ENCODE results near the gene NEGR1. TPM values are rescaled to one million over a fixed set of nuclear protein-coding genes. Genes with fewer than 3 reads are reported as not detected.

The NEGR1 gene
- total RNA-seq, 1 donor from 2014 or later, result 9.1 TPM

DNA sequence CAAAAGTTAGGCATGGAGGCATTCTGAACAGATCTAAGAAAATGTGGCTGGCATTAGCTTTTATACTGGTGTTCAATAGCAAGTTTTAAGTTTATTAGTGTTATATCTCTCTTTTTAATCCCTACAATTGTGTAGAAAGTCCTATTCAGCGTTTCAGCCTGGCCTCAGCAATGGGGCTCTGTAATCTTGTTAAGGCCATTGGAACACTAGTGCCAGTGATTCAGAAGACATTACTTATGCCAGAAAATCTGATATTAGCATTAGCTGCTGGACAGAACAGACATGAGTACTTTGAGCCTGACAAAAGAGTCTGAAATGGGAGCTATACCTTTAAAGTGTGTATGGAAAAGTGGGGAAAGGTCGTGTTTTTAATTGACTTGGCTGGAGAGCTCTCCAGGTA, 167.0 kb downstream of the NEGR1 start:
- DNase-seq, result no peak

- DNase-seq, result peak; percentile 7
Measured at GRCh38 chr1:72111662-72112061, 170.7 kb downstream of the NEGR1 start.

DNA sequence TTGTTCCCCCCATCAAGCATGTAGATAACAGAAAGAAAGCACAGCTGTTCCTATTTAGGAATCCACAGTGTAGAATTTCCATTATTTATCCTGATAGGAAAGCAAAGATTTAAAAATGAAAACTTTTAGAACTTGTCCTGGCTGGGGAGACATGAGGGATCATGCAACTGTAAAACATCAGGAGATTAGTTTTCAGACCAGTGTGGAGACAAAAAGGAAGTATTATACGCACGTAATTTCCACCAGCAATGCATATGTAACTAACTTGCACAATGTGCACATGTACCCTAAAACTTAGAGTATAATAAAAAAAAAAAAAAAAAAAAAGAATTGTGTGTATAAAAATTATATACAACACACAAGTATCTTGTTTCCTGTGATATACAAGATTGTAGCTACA, 172.4 kb downstream of the NEGR1 start:
- DNase-seq, result no peak

DNA sequence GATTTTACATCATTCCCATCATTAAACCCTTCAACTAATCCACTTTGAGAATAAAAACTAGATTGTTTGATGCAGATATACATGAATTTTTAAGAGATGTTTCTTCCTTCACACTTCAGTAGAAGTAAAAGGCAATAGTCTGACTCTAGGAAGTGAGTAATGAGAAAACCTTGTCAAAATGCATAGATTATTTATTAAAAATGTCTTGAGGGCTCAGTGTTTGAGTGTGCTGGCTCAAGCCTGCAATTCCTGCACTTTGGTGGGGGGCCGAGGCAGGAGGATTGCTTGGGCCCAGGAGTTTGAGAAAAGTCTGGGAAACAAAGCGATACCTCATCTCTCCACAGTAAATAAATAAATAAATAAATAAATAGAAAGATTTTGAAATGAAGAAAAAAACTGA, 177.1 kb downstream of the NEGR1 start:
- DNase-seq, result no peak

DNA sequence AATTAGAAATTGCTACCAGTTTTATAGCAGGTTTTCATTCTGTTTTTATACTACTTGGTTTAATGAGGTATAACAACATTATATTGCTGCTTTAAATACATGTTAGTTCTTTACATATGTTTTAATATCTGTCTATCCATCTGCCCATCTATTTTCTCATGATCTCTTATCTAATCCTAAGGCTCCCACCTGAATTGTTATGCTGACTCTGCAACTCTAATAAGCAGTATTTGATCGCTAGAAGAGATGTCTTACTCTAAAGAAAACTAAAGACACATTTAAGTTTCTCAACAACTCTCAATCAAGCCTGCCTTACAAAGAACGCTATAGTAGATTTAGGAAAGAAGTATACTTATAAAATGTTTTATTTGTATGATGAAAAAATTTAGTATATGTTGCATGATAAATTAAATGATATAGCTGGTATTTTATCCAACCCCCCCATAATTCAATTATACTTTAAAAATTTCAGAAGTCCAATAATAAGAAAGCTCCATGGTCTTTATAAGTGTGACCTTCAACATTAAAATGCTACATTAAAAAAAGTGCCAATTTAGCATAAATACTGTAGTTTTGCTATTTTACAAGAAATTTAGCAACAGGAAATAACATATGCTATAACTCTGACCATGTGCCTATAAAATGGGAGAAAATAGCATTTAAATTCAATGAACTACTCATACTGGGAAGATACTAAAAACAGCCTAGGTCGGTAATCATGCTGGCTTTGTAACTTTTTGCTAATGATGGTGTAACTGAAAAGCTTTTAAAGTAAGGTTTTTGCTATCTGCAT, 180.3 kb downstream of the NEGR1 start:
- no peak for DNase-seq

- no peak for DNase-seq
Measured at GRCh38 chr1:72100771-72101170, 181.6 kb downstream of the NEGR1 start.

GRCh38 chr1:72097851-72098570, 184.3 kb downstream of the NEGR1 start:
- no peak for DNase-seq

DNA sequence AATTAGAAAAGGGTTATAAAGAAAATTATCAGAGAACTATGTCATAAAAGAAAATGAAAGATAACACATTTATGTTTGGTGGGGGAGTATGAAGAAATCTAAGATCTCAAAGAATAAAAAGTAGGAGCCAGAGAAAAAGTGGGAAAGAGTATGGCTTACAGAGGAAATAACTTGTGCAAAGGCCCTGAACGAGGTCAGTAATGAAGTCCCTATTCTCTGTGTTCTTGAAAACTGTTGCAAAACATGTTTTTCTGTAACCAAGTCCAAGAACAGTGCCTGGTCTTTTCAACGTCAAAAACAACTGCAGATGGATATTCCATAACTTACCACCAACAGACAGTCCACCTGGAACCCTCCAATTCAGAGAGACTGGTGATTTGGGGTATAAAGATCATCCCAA, 188.1 kb downstream of the NEGR1 start:
- DNase-seq, result no peak

DNA sequence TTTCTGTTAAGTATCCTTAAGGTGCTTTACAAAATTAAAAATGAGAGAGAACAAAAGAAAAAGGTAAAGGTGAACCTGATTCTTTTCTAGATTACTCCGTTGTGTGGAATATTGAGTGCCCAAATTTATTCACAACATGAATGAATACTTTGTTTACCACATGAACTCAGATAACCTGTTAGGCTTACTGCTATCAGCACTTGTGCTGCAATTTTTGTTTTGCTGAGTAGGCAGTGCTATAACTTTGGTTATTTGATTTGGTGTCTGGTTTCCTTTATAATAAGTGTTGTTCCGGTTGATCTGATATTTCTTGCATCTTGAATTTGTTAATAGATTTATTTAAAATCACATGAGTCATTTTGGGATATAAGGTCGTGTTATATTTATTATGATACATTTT, 195.9 kb downstream of the NEGR1 start:
- no peak for DNase-seq

GRCh38 chr1:72075425-72075824, 206.9 kb downstream of the NEGR1 start:
- no peak for DNase-seq

- DNase-seq, result peak; percentile 14
Measured at GRCh38 chr1:72066431-72066830, 215.9 kb downstream of the NEGR1 start.

DNA sequence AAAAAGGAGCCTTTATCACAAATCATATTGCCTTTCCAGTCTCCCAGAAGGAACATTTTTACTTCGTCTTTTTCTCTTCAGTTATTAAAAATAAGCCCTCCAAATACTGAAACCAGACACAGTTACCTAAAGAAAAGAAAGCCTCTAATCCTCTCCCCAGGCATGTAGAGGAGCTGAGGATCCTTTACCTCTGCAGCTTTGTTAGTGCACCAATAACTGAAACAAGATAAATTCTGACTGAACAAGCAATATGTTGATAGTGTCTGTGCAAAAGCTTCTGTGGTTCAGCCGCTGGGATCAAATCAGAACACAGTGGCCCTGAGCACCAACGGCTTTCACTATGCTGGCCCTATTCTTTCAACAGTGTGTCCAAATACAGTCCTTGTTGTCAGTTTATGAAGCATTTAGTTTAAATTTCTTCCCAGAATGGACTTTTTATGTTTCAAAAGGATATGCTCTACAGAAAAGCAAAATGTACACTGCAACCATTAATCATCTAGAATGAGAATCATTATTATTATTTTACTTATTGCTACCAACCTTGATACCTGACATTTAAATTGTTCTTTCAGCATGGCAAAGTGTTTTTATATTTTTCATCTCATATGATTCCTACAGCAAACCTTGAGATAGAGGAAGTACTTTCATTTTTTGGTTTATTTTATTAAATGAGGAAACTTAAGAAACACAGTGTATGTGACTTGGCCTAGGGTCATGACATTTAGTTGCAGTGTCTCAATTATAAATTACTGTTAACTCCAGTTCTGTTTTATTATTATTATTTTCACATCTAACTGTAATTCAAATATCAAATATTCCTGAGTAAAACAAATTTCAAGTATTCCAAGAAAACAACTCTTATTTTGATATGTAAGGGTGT, 217.9 kb downstream of the NEGR1 start:
- no peak for DNase-seq

GRCh38 chr1:72063364-72064044, 218.8 kb downstream of the NEGR1 start:
- no peak for DNase-seq

- DNase-seq, result no peak
Measured at GRCh38 chr1:72062584-72062983, 219.8 kb downstream of the NEGR1 start.

GRCh38 chr1:72060466-72061245, 221.7 kb downstream of the NEGR1 start:
- no peak for DNase-seq

DNA sequence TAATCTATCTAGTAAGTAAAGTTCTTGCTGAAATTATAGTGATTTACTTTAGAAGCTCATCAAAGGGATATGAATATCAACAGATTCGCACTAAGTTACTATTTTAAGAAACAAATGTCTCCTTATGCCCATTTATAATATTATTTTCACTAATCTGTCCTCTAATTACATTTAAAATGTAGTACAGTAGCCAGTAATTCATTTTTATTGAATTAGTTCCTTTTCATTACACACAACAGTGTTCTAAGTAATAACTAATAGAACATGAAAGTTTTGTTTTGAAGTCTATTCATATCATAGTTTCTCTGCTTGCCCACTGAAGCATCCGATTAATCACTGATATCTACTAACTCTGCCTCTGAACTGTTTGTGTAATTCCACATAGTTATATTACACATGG, 225.8 kb downstream of the NEGR1 start:
- DNase-seq, result no peak

DNA sequence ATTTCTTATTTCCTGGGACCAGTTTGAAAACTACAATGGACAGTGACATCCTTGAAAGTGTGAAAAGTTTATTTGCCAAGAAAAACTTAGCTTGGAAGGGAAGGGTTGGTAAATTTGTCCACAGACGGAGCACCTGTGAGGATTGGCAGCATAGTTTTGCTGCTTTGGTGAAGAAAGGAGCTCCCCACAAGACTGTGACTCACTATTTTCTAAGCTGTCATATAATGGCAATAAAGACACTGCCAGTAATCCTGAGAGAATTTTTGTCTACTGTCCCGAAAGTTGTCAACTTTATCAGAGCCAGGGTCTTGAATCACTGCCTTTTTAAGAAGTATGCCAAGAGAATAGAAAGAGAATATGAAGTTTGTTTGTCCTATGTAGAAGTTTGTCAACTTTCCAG, 230.8 kb downstream of the NEGR1 start:
- no peak for DNase-seq

DNA sequence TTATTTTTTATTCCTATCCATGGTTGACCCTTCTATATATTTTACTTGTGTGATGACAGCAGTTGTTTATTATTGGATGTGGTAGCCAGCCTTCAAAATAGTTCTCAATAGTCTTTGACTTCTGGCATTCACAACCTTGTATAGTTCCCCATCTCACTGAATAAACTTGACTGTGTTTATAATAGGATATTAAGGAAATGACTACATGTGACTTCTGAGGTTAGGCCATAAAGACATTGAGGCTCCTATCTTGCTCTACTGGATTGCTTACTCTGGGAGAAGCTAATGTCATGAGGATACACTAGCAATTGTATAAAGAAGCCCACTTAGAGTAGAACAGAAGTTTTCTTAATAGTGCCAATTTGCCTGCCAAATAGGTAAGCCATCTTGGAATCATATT, 231.8 kb downstream of the NEGR1 start:
- DNase-seq, result no peak

GRCh38 chr1:72037745-72038343, 244.5 kb downstream of the NEGR1 start:
- no peak for DNase-seq

GRCh38 chr1:72034827-72035226, 247.5 kb downstream of the NEGR1 start:
- DNase-seq, result no peak

Measured in skin of body (tissue), 2 donors.